ENCODE measurements around the gene EFCC1. TPM values are rescaled to one million over a fixed set of nuclear protein-coding genes. Genes with fewer than 3 reads are reported as not detected.

Gene EFCC1
- total and polyA plus RNA-seq, 2 of the 8 experiments (the other 6 are each of a cell fraction or from before 2014, with no cell fraction given) = 0.14 to 0.37 TPM

- Histone ChIP-seq H3K14ac (ENCODE audit: insufficient read length) (no peak overlapping the region), H3K36me3 (ENCODE audit: control insufficient read depth in 2 of 4, insufficient read depth in 4 of 4, low read length in 3 of 4) (no peaks in the 10 kb centered on the region), H2AK5ac (ENCODE audit: low read depth, low read length) (no peak overlapping the region), H2AFZ (ENCODE audit: low read length) (no peak overlapping the region), H3K56ac (replicated peaks; ENCODE audit: insufficient read length, low read depth, low read length) (no peak overlapping the region), H4K5ac (ENCODE audit: insufficient read length, low read depth, low read length) (no peak overlapping the region), H3K4me3 (ENCODE audit: extremely low read depth in 1 of 4, insufficient read depth in 2 of 4, low read depth in 3 of 4, low read length in 4 of 4) (no peak overlapping the region), H4K20me1 (replicated peaks in 1 of 2; ENCODE audit: control insufficient read depth in 1 of 2, insufficient read depth in 2 of 2, low read length in 2 of 2) (no peaks in the 10 kb centered on the region), H3K4ac (replicated peaks; ENCODE audit: insufficient read length, low read depth, low read length) (no peak overlapping the region), H2BK15ac (ENCODE audit: low read length) (no peak overlapping the region), H3K27ac (ENCODE audit: low read depth, low read length) (no peak overlapping the region), H3K23me2 (ENCODE audit: low read depth, low read length) (no peaks in the 10 kb centered on the region), H2BK20ac (ENCODE audit: low read length) (no peak overlapping the region), H4K91ac (replicated peaks; ENCODE audit: insufficient read length, low read length) (no peak overlapping the region), H3K18ac (ENCODE audit: extremely low read depth, low read length) (no peak overlapping the region), H3K4me2 (ENCODE audit: insufficient read depth in 1 of 2, low read depth in 2 of 2, low read length in 2 of 2) (no peak overlapping the region), H2BK120ac (replicated peaks; ENCODE audit: low read depth, low read length) (no peak overlapping the region), H3K27me3 (replicated peaks in 1 of 4; ENCODE audit: control insufficient read depth in 3 of 4, extremely low read depth in 1 of 4, insufficient read depth in 3 of 4, low read length in 3 of 4) (0 out of 7 replicates have a peak, but pooled peaks cover 0 to 3% (median 0%) of the 10 kb centered on the region in 4 experiments), H3K79me2 (ENCODE audit: control insufficient read depth in 1 of 2, insufficient read depth in 2 of 2, low read length in 2 of 2) (no peaks in the 10 kb centered on the region), H3K9me3 (ENCODE audit: insufficient read depth in 2 of 2, low read depth in 1 of 2, low read length in 1 of 2) (no peaks in the 10 kb centered on the region), H3K4me1 (replicated peaks in 1 of 4; ENCODE audit: control insufficient read depth in 3 of 4, insufficient read depth in 4 of 4, low read length in 3 of 4) (no peaks in the 10 kb centered on the region), H2BK12ac (ENCODE audit: low read depth, low read length) (no peak overlapping the region), H3K9ac (replicated peaks in 1 of 4; ENCODE audit: extremely low read depth in 1 of 4, low read depth in 3 of 4, low read length in 3 of 4) (no peak overlapping the region), H4K8ac (ENCODE audit: extremely low read depth, insufficient read depth, low read length) (no peak overlapping the region), H3K79me1 (ENCODE audit: low read depth, low read length) (no peaks in the 10 kb centered on the region), H3K23ac (ENCODE audit: insufficient read length) (no peak overlapping the region), H2BK5ac (ENCODE audit: low read depth, low read length) (no peak overlapping the region)
- FAIRE-seq (no peak), DNase-seq (ENCODE audit: low read depth in 1 of 2, low spot score in 2 of 2) (no peak)
- WGBS, 2 experiments (ENCODE audit: extremely low coverage in 1 of 2, insufficient coverage in 1 of 2, insufficient read length in 1 of 2, insufficient replicate concordance in 2 of 2, low coverage in 1 of 2, low lambda C conversion rate in 2 of 2, missing lambda C conversion rate in 1 of 2) = 90% methylated on average over 12 of the region's 12 CpGs; no CpG with 5 or more reads in 1 of the 2 experiments
- ChIA-PET CTCF (ENCODE audit: partially characterized antibody) (interaction anchor here (0.5 to 4.0 kb wide), 13 partner anchors 10 to 222 kb away, joined by 3 to 38 read pairs (median 4); no protein-coding TSS in a partner anchor), POLR2A (ENCODE audit: partially characterized antibody) (interaction anchor here (0.7 to 1.6 kb wide), 5 partner anchors 15 to 97 kb away, joined by 3 to 6 read pairs (median 4); partner anchors contain the start of gene RAB43)
- no peak for TF ChIP-seq CHD2 (IDR thresholded peaks at IDR 0.05; ENCODE audit: low read length)
- TF ChIP-seq TAF1 (IDR thresholded peaks at IDR 0.05; ENCODE audit: low read depth, low read length) = no peak
- TF ChIP-seq GABPA (IDR thresholded peaks at IDR 0.05; ENCODE audit: borderline replicate concordance, insufficient read depth, low read length) = no peak
- TF ChIP-seq TAF7 (optimal IDR thresholded peaks at IDR 0.05; ENCODE audit: borderline replicate concordance, low read depth, low read length) = no peak
- no peak for TF ChIP-seq HDAC2 (IDR thresholded peaks at IDR 0.05; ENCODE audit: borderline replicate concordance in 1 of 2, low read depth in 2 of 2, low read length in 2 of 2)
- TF ChIP-seq MAFK (IDR thresholded peaks at IDR 0.05; ENCODE audit: low read depth, low read length) = no peak
- no peak for TF ChIP-seq SP4 (IDR thresholded peaks at IDR 0.05; ENCODE audit: low read length)
- no peak for TF ChIP-seq PHF8 (conservative IDR thresholded peaks at IDR 0.05; ENCODE audit: low read depth, low read length)
- no peak for TF ChIP-seq KDM5A (IDR thresholded peaks at IDR 0.05; ENCODE audit: low read length)
- TF ChIP-seq TCF12 (IDR thresholded peaks at IDR 0.05; ENCODE audit: low read depth, low read length) = no peak
Observed at GRCh38 chr3:129085165-129085715, 84.1 kb downstream of the EFCC1 start.
